ENCODE results near the gene UQCC2.

- TF ChIP-seq POLR2A (IDR thresholded peaks at IDR 0.05; ENCODE audit: low read depth, low read length): no peak
- no peak for TF ChIP-seq TAF1 (IDR thresholded peaks at IDR 0.05; ENCODE audit: borderline replicate concordance, low read depth, low read length)
Measured at GRCh38 chr6:33717934-33718455, 6.5 kb upstream of the UQCC2 start.
